H1 (cell line): ENCODE measurements around the gene JAKMIP1. TPM values are rescaled to one million over a fixed set of nuclear protein-coding genes. Genes with fewer than 3 reads are reported as not detected.

Experiments used
- CTCF ChIA-PET: fragments of 300-600 bp; sonication (Branson Sonifier 250); formaldehyde crosslinking; loops from one replicate; lab custom pipeline; 2021; ENCODE audit not compliant: partially characterized antibody; lab: Charles Lee
- POLR2A ChIA-PET: fragments of 300-600 bp; sonication (Branson Sonifier 250); formaldehyde crosslinking; loops from one replicate; lab custom pipeline; 2021; ENCODE audit warnings: inconsistent platforms; ENCODE audit not compliant: partially characterized antibody; lab: Charles Lee
- DNase-seq, 2 experiments: peaks; one replicate each; pipeline versions ENCODE4 v3.0.0 to v3.0.0-alpha.2; 2010 to 2022; ENCODE audit warnings: low spot score in 2 of 2, low read depth in 1 of 2, mixed read lengths in 1 of 2
- FAIRE-seq: peaks from 2 replicates; lab custom pipeline; 2011; peaks lifted over from hg19 to GRCh38; lab: Jason Lieb, UNC
- H2AFZ ChIP-seq: 2 replicates; pipeline ENCODE4 v1.8.1; 2012; ENCODE audit warnings: low read length, inconsistent platforms
- H2AK5ac ChIP-seq: 2 replicates; pipeline ENCODE4 v1.6.1; 2013; ENCODE audit warnings: low read depth, low read length
- H2BK120ac ChIP-seq: replicated peaks from 2 replicates; pipeline ENCODE3; 2013; ENCODE audit warnings: low read depth, low read length, inconsistent platforms
- H2BK12ac ChIP-seq: 2 replicates; pipeline ENCODE4 v1.6.1; 2013; ENCODE audit warnings: low read depth, low read length
- H2BK15ac ChIP-seq: 2 replicates; pipeline ENCODE4 v1.6.1; 2013; ENCODE audit warnings: low read length
- H2BK20ac ChIP-seq: 2 replicates; pipeline ENCODE4 v1.6.1; 2013; ENCODE audit warnings: low read length
- H2BK5ac ChIP-seq: 2 replicates; pipeline ENCODE4 v1.6.1; 2013; ENCODE audit warnings: low read depth, low read length
- H3K14ac ChIP-seq: 2 replicates; pipeline ENCODE4 v1.6.1; 2013; ENCODE audit warnings: inconsistent platforms; ENCODE audit not compliant: insufficient read length
- H3K18ac ChIP-seq: 2 replicates; pipeline ENCODE4 v1.6.1; 2013; ENCODE audit warnings: low read length; ENCODE audit errors: extremely low read depth
- H3K23ac ChIP-seq: 2 replicates; pipeline ENCODE4 v1.6.1; 2013; ENCODE audit warnings: inconsistent platforms; ENCODE audit not compliant: insufficient read length
- H3K23me2 ChIP-seq: 2 replicates; pipeline ENCODE4 v1.6.1; 2013; ENCODE audit warnings: low read depth, low read length
- H3K27ac ChIP-seq: 2 replicates; pipeline ENCODE4 v1.6.1; 2011; ENCODE audit warnings: low read depth, low read length, inconsistent platforms
- H3K27me3 ChIP-seq, 4 experiments: replicated peaks in 1 of 4; 1 replicate in 1 of 4; 2 replicates in 3 of 4; pipeline versions ENCODE4 v1.6.1 to v1.8.1; 2011 to 2013; ENCODE audit warnings: low read length in 3 of 4, mild to moderate bottlenecking in 3 of 4, inconsistent platforms in 2 of 4, mixed read lengths in 2 of 4, moderate library complexity in 1 of 4; ENCODE audit not compliant: control insufficient read depth in 3 of 4, insufficient read depth in 3 of 4; ENCODE audit errors: extremely low read depth in 1 of 4
- H3K36me3 ChIP-seq, 4 experiments: 2 replicates each; pipeline versions ENCODE4 v1.6.1 to v1.8.1; 2011 to 2013; ENCODE audit warnings: mild to moderate bottlenecking in 4 of 4, low read length in 3 of 4, moderate library complexity in 2 of 4, control low read depth in 1 of 4, inconsistent platforms in 1 of 4; ENCODE audit not compliant: insufficient read depth in 4 of 4, control insufficient read depth in 2 of 4
- H3K4ac ChIP-seq: replicated peaks from 2 replicates; pipeline ENCODE3; 2013; ENCODE audit warnings: low read length, low read depth, mixed read lengths, inconsistent platforms; ENCODE audit not compliant: insufficient read length
- H3K4me1 ChIP-seq, 4 experiments: replicated peaks in 1 of 4; 1 replicate in 1 of 4; 2 replicates in 3 of 4; pipeline versions ENCODE4 v1.6.1 to v1.8.1; 2011 to 2013; ENCODE audit warnings: low read length in 3 of 4, inconsistent platforms in 2 of 4, mixed read lengths in 1 of 4; ENCODE audit not compliant: insufficient read depth in 4 of 4, control insufficient read depth in 3 of 4
- H3K4me2 ChIP-seq, 2 experiments: 2 replicates each; pipeline versions ENCODE4 v1.6.1 to v1.8.1; 2011 to 2013; ENCODE audit warnings: low read depth in 2 of 2, low read length in 2 of 2, control low read depth in 1 of 2, inconsistent platforms in 1 of 2, mild to moderate bottlenecking in 1 of 2; ENCODE audit not compliant: insufficient read depth in 1 of 2
- H3K4me3 ChIP-seq, 4 experiments: fragments of 200-600, 300-600 bp in 1 of 4; sonication (generic), shearing (Covaris generic), sonication (Bioruptor Twin) in 1 of 4; 2 replicates each; pipeline versions ENCODE4 v1.5.1 to v1.8.1; 2011 to 2016; ENCODE audit warnings: low read length in 4 of 4, low read depth in 3 of 4, control low read depth in 2 of 4, inconsistent platforms in 2 of 4, mild to moderate bottlenecking in 2 of 4, mixed read lengths in 1 of 4, moderate library complexity in 1 of 4; ENCODE audit not compliant: insufficient read depth in 2 of 4; ENCODE audit errors: extremely low read depth in 1 of 4
- H3K56ac ChIP-seq: replicated peaks from 2 replicates; pipeline ENCODE3; 2013; ENCODE audit warnings: low read depth, mild to moderate bottlenecking, mixed read lengths, low read length, inconsistent platforms; ENCODE audit not compliant: insufficient read length
- H3K79me1 ChIP-seq: 2 replicates; pipeline ENCODE4 v1.6.1; 2013; ENCODE audit warnings: low read depth, low read length, control low read depth
- H3K79me2 ChIP-seq, 2 experiments: 2 replicates each; pipeline versions ENCODE4 v1.6.1 to v1.8.1; 2012 to 2013; ENCODE audit warnings: low read length in 2 of 2, mild to moderate bottlenecking in 2 of 2, inconsistent platforms in 1 of 2; ENCODE audit not compliant: insufficient read depth in 2 of 2, control insufficient read depth in 1 of 2
- H3K9ac ChIP-seq, 4 experiments: replicated peaks in 1 of 4; 1 replicate in 1 of 4; 2 replicates in 3 of 4; pipeline versions ENCODE4 v1.6.1 to v1.8.1; 2011 to 2013; ENCODE audit warnings: low read depth in 3 of 4, low read length in 3 of 4, control low read depth in 2 of 4, mild to moderate bottlenecking in 2 of 4, moderate library complexity in 2 of 4, inconsistent platforms in 1 of 4; ENCODE audit errors: extremely low read depth in 1 of 4
- H3K9me3 ChIP-seq, 2 experiments: 2 replicates each; pipeline versions ENCODE4 v1.6.1 to v1.8.1; 2012 to 2013; ENCODE audit warnings: mild to moderate bottlenecking in 2 of 2, moderate library complexity in 2 of 2, control low read depth in 1 of 2, inconsistent platforms in 1 of 2, low read depth in 1 of 2, low read length in 1 of 2, mixed read lengths in 1 of 2; ENCODE audit not compliant: insufficient read depth in 2 of 2
- H4K20me1 ChIP-seq, 2 experiments: replicated peaks in 1 of 2; 2 replicates each; pipeline versions ENCODE3 to v1.8.1; 2011 to 2013; ENCODE audit warnings: inconsistent platforms in 2 of 2, low read length in 2 of 2, mild to moderate bottlenecking in 1 of 2; ENCODE audit not compliant: insufficient read depth in 2 of 2, control insufficient read depth in 1 of 2
- H4K5ac ChIP-seq: 2 replicates; pipeline ENCODE4 v1.6.1; 2013; ENCODE audit warnings: low read length, low read depth, mixed read lengths, inconsistent platforms; ENCODE audit not compliant: insufficient read length
- H4K8ac ChIP-seq: 2 replicates; pipeline ENCODE4 v1.8.0; 2013; ENCODE audit warnings: mild to moderate bottlenecking, moderate library complexity, low read length, inconsistent platforms; ENCODE audit not compliant: insufficient read depth; ENCODE audit errors: extremely low read depth
- H4K91ac ChIP-seq: replicated peaks from 2 replicates; pipeline ENCODE3; 2013; ENCODE audit warnings: low read length, mixed read lengths, inconsistent platforms; ENCODE audit not compliant: insufficient read length
- ASH2L ChIP-seq: fragments of 200-600, 300-600 bp; sonication (generic); IDR thresholded peaks from one replicate; pipeline ENCODE4 v1.7.1; 2017; ENCODE audit warnings: low read length
- EP300 ChIP-seq, 2 experiments: IDR thresholded peaks; 1 replicate in 1 of 2; 2 replicates in 1 of 2; pipeline ENCODE4 v1.6.1; 2011 to 2012; ENCODE audit warnings: low read depth in 2 of 2, low read length in 2 of 2, mild to moderate bottlenecking in 2 of 2, borderline replicate concordance in 1 of 2, inconsistent platforms in 1 of 2, moderate library complexity in 1 of 2
- KDM5A ChIP-seq: fragments of 200-600 bp; IDR thresholded peaks from 2 replicates; pipeline ENCODE4 v1.7.1; 2012; ENCODE audit warnings: mild to moderate bottlenecking, low read length, inconsistent platforms, mixed read lengths
- SP4 ChIP-seq: IDR thresholded peaks from 2 replicates; pipeline ENCODE4 v1.6.1; 2012; ENCODE audit warnings: low read length, inconsistent platforms
- WGBS, 2 experiments: shearing (Covaris generic) in 1 of 2; methylation state at CpG; one replicate each; pipeline versions ENCODE4 v1.1.6 to v1.1.7; 2013 to 2015; ENCODE audit warnings: low lambda C conversion rate in 2 of 2, mixed read lengths in 2 of 2, inconsistent platforms in 1 of 2, low coverage in 1 of 2, missing lambda C conversion rate in 1 of 2; ENCODE audit not compliant: insufficient replicate concordance in 2 of 2, insufficient coverage in 1 of 2, insufficient read length in 1 of 2; ENCODE audit errors: extremely low coverage in 1 of 2, missing lambda C conversion rate in 1 of 2; 5-methylcytosine and 5-hydroxymethylcytosine counted together
- polyA plus RNA-seq, 7 experiments: library from polyadenylated mRNA; depleted of rRNA in 3 of 7; stranded (reverse) in 5 of 7; unstranded in 2 of 7; fragments of >200 nt in 5 of 7; fragments of 200-250 nt in 2 of 7; gene quantifications; 1 replicate in 5 of 7; 2 replicates in 1 of 7; 4 replicates in 1 of 7; pipeline versions ENCODE4 v1.2.1 to v1.2.3, GENCODE V29; 2011 to 2013; ENCODE audit warnings: missing spikeins in 2 of 7, mixed read lengths in 2 of 7
- total RNA-seq: library from RNA; stranded (reverse); fragmentation: NEBNext Ultra II Directional; extraction: Animal tissue kit (Norgen Biotek cat#: 25700); gene quantifications from 2 replicates; pipeline ENCODE4 v1.2.1, GENCODE V29; 2021
- TF ChIP-seq, protein P1 (sequence below): IDR thresholded peaks from 2 replicates; pipeline ENCODE4 v1.6.1; 2011; ENCODE audit warnings: low read depth, mild to moderate bottlenecking, low read length; ENCODE audit not compliant: insufficient read depth
- TF ChIP-seq, protein P2 (sequence below): IDR thresholded peaks from 2 replicates; pipeline ENCODE4 v1.6.1; 2012; ENCODE audit warnings: low read length, inconsistent platforms

The JAKMIP1 gene
- total and polyA plus RNA-seq, 2 of the 8 experiments (the other 6 are each of a cell fraction or from before 2014, with no cell fraction given): 2.5 to 4.4 TPM

DNA sequence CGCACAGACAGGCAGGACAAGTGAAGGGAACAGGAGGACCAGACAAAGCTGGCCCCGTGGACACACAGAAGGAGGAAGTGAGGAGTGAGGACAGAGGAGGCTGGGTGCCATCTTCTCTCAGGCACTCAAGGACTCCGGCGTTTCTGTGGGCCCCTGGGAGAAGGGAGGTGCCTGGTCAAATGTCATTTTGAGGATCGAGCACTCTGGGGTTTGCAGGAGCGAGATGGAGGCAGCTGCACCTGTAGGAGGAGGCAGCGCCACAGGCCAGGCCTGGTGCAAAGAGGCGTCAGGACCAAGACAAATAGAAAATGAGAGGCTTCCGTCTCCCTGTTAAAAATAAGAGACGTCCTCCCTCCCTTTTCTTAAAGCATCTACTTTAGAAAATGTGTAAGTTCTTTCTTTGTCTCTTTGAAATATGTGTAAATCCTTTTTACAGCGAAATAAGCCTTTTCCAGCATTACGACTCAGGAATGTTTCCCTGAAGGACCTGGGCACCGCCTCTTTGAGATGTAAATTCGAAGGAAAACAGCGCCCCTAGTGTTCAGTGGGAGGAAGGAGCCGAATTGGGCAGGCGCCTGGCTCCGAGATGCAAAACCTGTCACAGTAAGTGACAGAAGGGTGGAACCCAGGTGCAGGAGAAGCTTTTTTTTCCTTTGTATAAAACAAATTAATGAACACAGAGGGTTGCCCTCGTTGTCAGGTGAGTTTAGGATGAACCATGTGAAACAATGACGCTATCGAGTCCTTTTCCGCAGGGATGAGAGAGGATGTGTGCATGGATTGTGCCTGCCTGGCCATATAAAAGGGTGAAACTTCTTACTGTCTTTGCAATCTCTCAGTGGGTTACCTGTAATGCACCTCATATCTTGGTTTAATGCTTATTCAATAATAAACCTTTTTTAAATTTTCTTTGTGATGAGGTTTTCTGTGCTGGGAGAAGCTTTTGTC lies 180.8 kb downstream of the JAKMIP1 start:
- Histone ChIP-seq H4K91ac (no peak overlapping the region), H3K4me3 (peak overlapping the region in 1 of 4 experiments; percentile 16; a peak in 1 of 8 replicates), H2BK5ac (peak overlapping the region; percentile 19; the same call in 1 of the 2 replicates), H3K79me1 (no peaks in the 10 kb centered on the region), H3K79me2 (no peaks in the 10 kb centered on the region), H2BK20ac (peak overlapping the region; percentile 80), H3K23me2 (no peaks in the 10 kb centered on the region), H3K27ac (no peak overlapping the region), H2BK120ac (no peak overlapping the region), H4K5ac (no peak overlapping the region), H3K9me3 (no peaks in the 10 kb centered on the region), H4K8ac (0 out of 2 replicates have a peak overlapping the region, but pooled peaks have one; percentile 15), H2BK15ac (peak overlapping the region; percentile 61; the same call in 1 of the 2 replicates), H3K56ac (no peak overlapping the region), H3K14ac (no peak overlapping the region), H3K23ac (no peak overlapping the region), H3K36me3 (no peaks in the 10 kb centered on the region), H3K4me1 (peaks cover 0 to 8% (median 5%) of the 10 kb centered on the region in 4 experiments; a peak in 6 of 7 replicates), H3K27me3 (no peaks in the 10 kb centered on the region), H2AK5ac (no peak overlapping the region), H3K4me2 (peak overlapping the region; percentile 2 to 10; a peak in 2 of 4 replicates), H3K18ac (peak overlapping the region; percentile 62; the same call in 1 of the 2 replicates), H3K9ac (no peak overlapping the region), H3K4ac (no peak overlapping the region), H4K20me1 (peaks cover 0 to 1% of the 10 kb centered on the region in 2 experiments), H2AFZ (peak overlapping the region; percentile 76), H2BK12ac (peak overlapping the region; percentile 92; the same call in 1 of the 2 replicates)
- ChIA-PET POLR2A (interaction anchor here (1.0 kb wide), 1 partner anchor 9 kb away, joined by 3 read pairs; no protein-coding TSS in a partner anchor), CTCF (interaction anchor here (0.8 to 6.8 kb wide), 36 partner anchors 8 to 620 kb away, joined by 3 to 74 read pairs (median 3); no protein-coding TSS in a partner anchor)
- 39% methylated on average over 21 of the region's 22 CpGs; no CpG with 5 or more reads in 1 of the 2 experiments for WGBS, 2 experiments
- DNase-seq (peak in 1 of 2 experiments; percentile 79), FAIRE-seq (peak; percentile 95)
- TF ChIP-seq, protein P1, sequence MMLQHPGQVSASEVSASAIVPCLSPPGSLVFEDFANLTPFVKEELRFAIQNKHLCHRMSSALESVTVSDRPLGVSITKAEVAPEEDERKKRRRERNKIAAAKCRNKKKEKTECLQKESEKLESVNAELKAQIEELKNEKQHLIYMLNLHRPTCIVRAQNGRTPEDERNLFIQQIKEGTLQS: no peak
- TF ChIP-seq ASH2L (peak; percentile 26), SP4 (no peak), EP300 (IDR thresholded peaks at IDR 0.05; ENCODE audit: borderline replicate concordance in 1 of 2, low read depth in 2 of 2, low read length in 2 of 2) (no peak), KDM5A (no peak)
- TF ChIP-seq, protein P2, sequence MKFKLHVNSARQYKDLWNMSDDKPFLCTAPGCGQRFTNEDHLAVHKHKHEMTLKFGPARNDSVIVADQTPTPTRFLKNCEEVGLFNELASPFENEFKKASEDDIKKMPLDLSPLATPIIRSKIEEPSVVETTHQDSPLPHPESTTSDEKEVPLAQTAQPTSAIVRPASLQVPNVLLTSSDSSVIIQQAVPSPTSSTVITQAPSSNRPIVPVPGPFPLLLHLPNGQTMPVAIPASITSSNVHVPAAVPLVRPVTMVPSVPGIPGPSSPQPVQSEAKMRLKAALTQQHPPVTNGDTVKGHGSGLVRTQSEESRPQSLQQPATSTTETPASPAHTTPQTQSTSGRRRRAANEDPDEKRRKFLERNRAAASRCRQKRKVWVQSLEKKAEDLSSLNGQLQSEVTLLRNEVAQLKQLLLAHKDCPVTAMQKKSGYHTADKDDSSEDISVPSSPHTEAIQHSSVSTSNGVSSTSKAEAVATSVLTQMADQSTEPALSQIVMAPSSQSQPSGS: no peak; the same call in 1 of the 2 replicates
